Glutamatergic neuron (in vitro differentiated cells): ENCODE data around the gene ANKRD55. TPM values are rescaled to one million over a fixed set of nuclear protein-coding genes. Genes with fewer than 3 reads are reported as not detected.

Source experiments
- DNase-seq: peaks from one replicate; pipeline ENCODE4 v3.0.0; 2022
- H3K27ac Mint-ChIP-seq: one replicate; pipeline ENCODE4 v1.8.0; 2020; ENCODE audit warnings: mild to moderate bottlenecking, mixed read lengths, inconsistent platforms; ENCODE audit not compliant: unreplicated experiment
- H3K27me3 Mint-ChIP-seq: one replicate; pipeline ENCODE4 v1.8.0; 2020; ENCODE audit warnings: mild to moderate bottlenecking, moderate library complexity, mixed read lengths, inconsistent platforms; ENCODE audit not compliant: unreplicated experiment
- H3K36me3 Mint-ChIP-seq: one replicate; pipeline ENCODE4 v1.8.0; 2020; ENCODE audit warnings: mild to moderate bottlenecking, mixed read lengths, inconsistent platforms; ENCODE audit not compliant: unreplicated experiment
- H3K4me1 Mint-ChIP-seq: one replicate; pipeline ENCODE4 v1.8.0; 2020; ENCODE audit warnings: mild to moderate bottlenecking, low read depth, mixed read lengths, inconsistent platforms; ENCODE audit not compliant: unreplicated experiment
- H3K4me3 Mint-ChIP-seq: one replicate; pipeline ENCODE4 v1.8.0; 2020; ENCODE audit warnings: mild to moderate bottlenecking, mixed read lengths, inconsistent platforms; ENCODE audit not compliant: unreplicated experiment
- H3K9me3 Mint-ChIP-seq: one replicate; pipeline ENCODE4 v1.8.0; 2020; ENCODE audit warnings: mild to moderate bottlenecking, moderate library complexity, mixed read lengths, inconsistent platforms; ENCODE audit not compliant: unreplicated experiment
- CTCF ChIP-seq: fragments of 200-600 bp; sonication (generic); IDR thresholded peaks from one replicate; pipeline ENCODE4 v1.5.0; 2021; ENCODE audit not compliant: partially characterized antibody, unreplicated experiment
- long read RNA-seq: library from polyadenylated mRNA; unstranded; transcript quantifications from one replicate; pipeline ENCODE4 v2.0.0, GENCODE V29; 2020; ENCODE audit not compliant: unreplicated experiment
- total RNA-seq: library from RNA; stranded (reverse); fragmentation: NEBNext Ultra II Directional; extraction: Animal tissue kit (Norgen Biotek cat#: 25700); gene quantifications from one replicate; pipeline ENCODE4 v1.2.1, GENCODE V29; 2021; ENCODE audit not compliant: unreplicated experiment

Gene ANKRD55
- not detected for total RNA-seq
- long read RNA-seq, result 0 reads

GRCh38 chr5:56233230-56233629 lies at the start of gene ANKRD55:
Gene ANKRD55, minus strand, starts transcription at chr5:56233330. Its CDS starts 417 bp downstream, at chr5:56232913.
- no peak within 1 kb of the TSS for H3K4me3 Mint-ChIP-seq
- TF ChIP-seq CTCF, result no peak

GRCh38 chr5:56282216-56282615 lies 49.1 kb upstream of the ANKRD55 start:
- DNase-seq, result no peak
- no peak overlapping the region for H3K27ac Mint-ChIP-seq
- H3K27me3 Mint-ChIP-seq, result no peaks in the 10 kb centered on the region
- peaks cover 3% of the 10 kb centered on the region for H3K9me3 Mint-ChIP-seq
- H3K4me1 Mint-ChIP-seq, result no peaks in the 10 kb centered on the region
- no peaks in the 10 kb centered on the region for H3K36me3 Mint-ChIP-seq
- H3K4me3 Mint-ChIP-seq, result no peak overlapping the region
- TF ChIP-seq CTCF, result no peak

More at GRCh38 chr5:56233230-56233629, at the start of gene ANKRD55:
- Mint-ChIP-seq H3K36me3 (no peaks in the 10 kb centered on the region), H3K27ac (no peak within 1 kb of the TSS), H3K27me3 (peaks cover 2% of the 10 kb centered on the region), H3K4me1 (peaks cover 8% of the 10 kb centered on the region), H3K9me3 (peaks cover 1% of the 10 kb centered on the region)
- peak; percentile 29 for DNase-seq

- no peak for DNase-seq
- no peak for TF ChIP-seq CTCF
Measured at GRCh38 chr5:56281489-56282165, 48.5 kb upstream of the ANKRD55 start.

GRCh38 chr5:56279979-56280378 lies 46.8 kb upstream of the ANKRD55 start:
- Mint-ChIP-seq H3K4me3 (no peak overlapping the region), H3K9me3 (peaks cover 3% of the 10 kb centered on the region), H3K27ac (no peak overlapping the region), H3K36me3 (peaks cover 6% of the 10 kb centered on the region), H3K4me1 (no peaks in the 10 kb centered on the region), H3K27me3 (peaks cover 2% of the 10 kb centered on the region)
- no peak for DNase-seq
- TF ChIP-seq CTCF, result no peak

More at GRCh38 chr5:56281489-56282165, 48.5 kb upstream of the ANKRD55 start:
- no peak overlapping the region for H3K27ac Mint-ChIP-seq
- no peaks in the 10 kb centered on the region for H3K4me1 Mint-ChIP-seq
- peaks cover 3% of the 10 kb centered on the region for H3K9me3 Mint-ChIP-seq
- H3K4me3 Mint-ChIP-seq, result no peak overlapping the region
- H3K27me3 Mint-ChIP-seq, result no peaks in the 10 kb centered on the region
- no peaks in the 10 kb centered on the region for H3K36me3 Mint-ChIP-seq

- TF ChIP-seq CTCF, result no peak
- H3K27ac Mint-ChIP-seq, result no peak overlapping the region
- H3K4me3 Mint-ChIP-seq, result no peak overlapping the region
- H3K36me3 Mint-ChIP-seq, result peaks cover 6% of the 10 kb centered on the region
- no peaks in the 10 kb centered on the region for H3K4me1 Mint-ChIP-seq
- H3K27me3 Mint-ChIP-seq, result peaks cover 2% of the 10 kb centered on the region
- DNase-seq, result no peak
- H3K9me3 Mint-ChIP-seq, result no peaks in the 10 kb centered on the region
Measured at GRCh38 chr5:56279291-56279690, 46.2 kb upstream of the ANKRD55 start.
